ENCODE results near the gene NUDT7.

DNA sequence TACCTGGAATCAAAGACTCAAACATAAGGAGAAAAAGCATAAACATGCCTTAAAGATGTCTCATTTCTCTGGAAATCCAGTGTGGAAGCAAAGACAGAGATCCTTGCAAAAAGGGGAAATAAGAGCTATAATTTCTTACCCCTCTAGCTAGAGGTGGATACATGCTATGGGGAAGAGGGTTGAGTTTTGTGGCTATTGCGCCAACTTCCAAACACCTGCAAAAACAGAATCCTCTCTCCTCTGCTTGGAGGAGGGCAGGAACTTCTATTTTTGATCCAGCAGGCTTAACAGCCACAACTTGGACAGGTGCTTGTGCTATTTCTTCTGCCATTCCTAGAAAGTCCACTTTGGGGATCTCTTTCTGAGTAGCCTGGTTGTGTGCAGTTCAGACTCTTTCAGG lies 21.5 kb upstream of the NUDT7 start:
- no peak for TF ChIP-seq FOXM1 (IDR thresholded peaks at IDR 0.05; ENCODE audit: low read depth)
- no peak for TF ChIP-seq FOXM1 (CRISPR knock-in tag; IDR thresholded peaks at IDR 0.05; ENCODE audit: low read depth)
- no peak for TF ChIP-seq HCFC1 (IDR thresholded peaks at IDR 0.05; ENCODE audit: low read depth, low read length)
- TF ChIP-seq, protein P1, sequence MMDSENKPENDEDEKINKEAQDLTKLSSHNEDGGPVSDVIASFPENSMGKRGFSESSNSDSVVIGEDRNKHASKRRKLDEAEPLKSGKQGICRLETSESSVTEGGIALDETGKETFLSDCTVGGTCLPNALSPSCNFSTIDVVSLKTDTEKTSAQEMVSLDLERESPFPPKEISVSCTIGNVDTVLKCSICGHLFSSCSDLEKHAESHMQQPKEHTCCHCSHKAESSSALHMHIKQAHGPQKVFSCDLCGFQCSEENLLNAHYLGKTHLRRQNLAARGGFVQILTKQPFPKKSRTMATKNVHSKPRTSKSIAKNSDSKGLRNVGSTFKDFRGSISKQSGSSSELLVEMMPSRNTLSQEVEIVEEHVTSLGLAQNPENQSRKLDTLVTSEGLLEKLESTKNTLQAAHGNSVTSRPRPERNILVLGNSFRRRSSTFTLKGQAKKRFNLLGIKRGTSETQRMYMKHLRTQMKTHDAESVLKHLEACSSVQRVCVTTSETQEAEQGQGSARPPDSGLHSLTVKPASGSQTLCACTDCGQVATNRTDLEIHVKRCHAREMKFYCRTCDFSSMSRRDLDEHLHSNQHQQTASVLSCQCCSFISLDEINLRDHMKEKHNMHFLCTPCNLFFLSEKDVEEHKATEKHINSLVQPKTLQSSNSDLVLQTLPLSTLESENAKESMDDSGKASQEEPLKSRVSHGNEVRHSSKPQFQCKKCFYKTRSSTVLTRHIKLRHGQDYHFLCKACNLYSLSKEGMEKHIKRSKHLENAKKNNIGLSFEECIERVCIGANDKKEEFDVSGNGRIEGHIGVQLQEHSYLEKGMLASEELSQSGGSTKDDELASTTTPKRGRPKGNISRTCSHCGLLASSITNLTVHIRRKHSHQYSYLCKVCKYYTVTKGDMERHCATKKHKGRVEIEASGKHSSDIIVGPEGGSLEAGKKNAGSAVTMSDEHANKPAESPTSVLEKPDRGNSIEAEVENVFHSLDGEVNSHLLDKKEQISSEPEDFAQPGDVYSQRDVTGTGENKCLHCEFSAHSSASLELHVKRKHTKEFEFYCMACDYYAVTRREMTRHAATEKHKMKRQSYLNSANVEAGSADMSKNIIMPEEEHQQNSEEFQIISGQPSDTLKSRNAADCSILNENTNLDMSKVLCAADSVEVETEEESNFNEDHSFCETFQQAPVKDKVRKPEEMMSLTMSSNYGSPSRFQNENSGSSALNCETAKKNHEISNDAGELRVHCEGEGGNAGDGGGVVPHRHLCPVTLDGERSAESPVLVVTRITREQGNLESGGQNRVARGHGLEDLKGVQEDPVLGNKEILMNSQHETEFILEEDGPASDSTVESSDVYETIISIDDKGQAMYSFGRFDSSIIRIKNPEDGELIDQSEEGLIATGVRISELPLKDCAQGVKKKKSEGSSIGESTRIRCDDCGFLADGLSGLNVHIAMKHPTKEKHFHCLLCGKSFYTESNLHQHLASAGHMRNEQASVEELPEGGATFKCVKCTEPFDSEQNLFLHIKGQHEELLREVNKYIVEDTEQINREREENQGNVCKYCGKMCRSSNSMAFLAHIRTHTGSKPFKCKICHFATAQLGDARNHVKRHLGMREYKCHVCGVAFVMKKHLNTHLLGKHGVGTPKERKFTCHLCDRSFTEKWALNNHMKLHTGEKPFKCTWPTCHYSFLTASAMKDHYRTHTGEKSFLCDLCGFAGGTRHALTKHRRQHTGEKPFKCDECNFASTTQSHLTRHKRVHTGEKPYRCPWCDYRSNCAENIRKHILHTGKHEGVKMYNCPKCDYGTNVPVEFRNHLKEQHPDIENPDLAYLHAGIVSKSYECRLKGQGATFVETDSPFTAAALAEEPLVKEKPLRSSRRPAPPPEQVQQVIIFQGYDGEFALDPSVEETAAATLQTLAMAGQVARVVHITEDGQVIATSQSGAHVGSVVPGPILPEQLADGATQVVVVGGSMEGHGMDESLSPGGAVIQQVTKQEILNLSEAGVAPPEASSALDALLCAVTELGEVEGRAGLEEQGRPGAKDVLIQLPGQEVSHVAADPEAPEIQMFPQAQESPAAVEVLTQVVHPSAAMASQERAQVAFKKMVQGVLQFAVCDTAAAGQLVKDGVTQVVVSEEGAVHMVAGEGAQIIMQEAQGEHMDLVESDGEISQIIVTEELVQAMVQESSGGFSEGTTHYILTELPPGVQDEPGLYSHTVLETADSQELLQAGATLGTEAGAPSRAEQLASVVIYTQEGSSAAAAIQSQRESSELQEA (IDR thresholded peaks at IDR 0.05; ENCODE audit: low read depth): no peak
- TF ChIP-seq, protein P2, sequence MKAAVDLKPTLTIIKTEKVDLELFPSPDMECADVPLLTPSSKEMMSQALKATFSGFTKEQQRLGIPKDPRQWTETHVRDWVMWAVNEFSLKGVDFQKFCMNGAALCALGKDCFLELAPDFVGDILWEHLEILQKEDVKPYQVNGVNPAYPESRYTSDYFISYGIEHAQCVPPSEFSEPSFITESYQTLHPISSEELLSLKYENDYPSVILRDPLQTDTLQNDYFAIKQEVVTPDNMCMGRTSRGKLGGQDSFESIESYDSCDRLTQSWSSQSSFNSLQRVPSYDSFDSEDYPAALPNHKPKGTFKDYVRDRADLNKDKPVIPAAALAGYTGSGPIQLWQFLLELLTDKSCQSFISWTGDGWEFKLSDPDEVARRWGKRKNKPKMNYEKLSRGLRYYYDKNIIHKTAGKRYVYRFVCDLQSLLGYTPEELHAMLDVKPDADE (conservative IDR thresholded peaks at IDR 0.05; ENCODE audit: control insufficient read depth, low read depth, low read length): no peak
- TF ChIP-seq DPF2 (IDR thresholded peaks at IDR 0.05): no peak
- TF ChIP-seq, protein P3, sequence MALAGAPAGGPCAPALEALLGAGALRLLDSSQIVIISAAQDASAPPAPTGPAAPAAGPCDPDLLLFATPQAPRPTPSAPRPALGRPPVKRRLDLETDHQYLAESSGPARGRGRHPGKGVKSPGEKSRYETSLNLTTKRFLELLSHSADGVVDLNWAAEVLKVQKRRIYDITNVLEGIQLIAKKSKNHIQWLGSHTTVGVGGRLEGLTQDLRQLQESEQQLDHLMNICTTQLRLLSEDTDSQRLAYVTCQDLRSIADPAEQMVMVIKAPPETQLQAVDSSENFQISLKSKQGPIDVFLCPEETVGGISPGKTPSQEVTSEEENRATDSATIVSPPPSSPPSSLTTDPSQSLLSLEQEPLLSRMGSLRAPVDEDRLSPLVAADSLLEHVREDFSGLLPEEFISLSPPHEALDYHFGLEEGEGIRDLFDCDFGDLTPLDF (CRISPR knock-in tag; IDR thresholded peaks at IDR 0.05): no peak

Data from K562 (cell line).